Stimulated activated CD4-positive, alpha-beta T cell treated with anti-CD3 and anti-CD28 coated beads, Interleukin-2, amount 100 ng/mL, for 48 hours (primary cell): Measurements from ENCODE around the gene UBE2J2.

Source experiments
- DNase-seq, 2 donors: peaks; one replicate each; pipeline ENCODE4 v3.0.0-alpha.2; 2020

The UBE2J2 gene

DNA sequence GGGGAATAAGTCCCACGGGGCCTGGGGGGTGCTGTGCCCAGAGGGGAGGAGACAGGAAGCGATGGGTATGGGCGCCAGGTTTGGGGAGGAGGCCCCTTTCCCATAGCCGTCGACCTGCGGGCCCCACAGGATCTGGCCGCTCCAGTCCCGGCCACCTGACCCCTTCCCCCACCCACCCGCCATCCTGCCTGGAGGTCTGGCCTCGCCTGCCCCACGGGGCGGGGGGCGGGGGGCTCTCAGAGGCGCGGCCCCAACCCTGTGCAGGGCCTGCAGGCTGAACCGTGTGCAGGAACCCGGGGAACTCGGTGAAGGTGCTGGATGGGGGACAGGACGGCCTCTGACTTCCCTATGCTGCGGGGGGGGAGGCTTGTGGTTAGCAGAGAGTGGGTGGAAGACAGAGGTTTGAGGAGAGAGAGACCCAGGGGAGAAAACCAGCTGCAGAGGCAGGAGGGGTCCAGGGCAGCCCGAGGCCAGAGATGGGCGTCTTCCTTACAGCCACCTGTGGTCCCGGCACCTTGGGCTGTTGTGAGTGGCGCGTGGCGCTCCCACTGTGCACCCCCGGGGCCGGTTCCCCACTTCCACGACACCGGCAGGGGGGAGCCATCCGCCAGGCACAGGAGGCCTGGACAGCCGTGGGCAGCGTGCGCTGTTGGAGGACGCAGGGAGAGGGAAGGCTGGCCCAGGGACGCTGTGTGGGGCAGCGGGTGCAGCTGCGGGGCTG lies 64.8 kb downstream of the UBE2J2 start:
- no peak for DNase-seq

DNA sequence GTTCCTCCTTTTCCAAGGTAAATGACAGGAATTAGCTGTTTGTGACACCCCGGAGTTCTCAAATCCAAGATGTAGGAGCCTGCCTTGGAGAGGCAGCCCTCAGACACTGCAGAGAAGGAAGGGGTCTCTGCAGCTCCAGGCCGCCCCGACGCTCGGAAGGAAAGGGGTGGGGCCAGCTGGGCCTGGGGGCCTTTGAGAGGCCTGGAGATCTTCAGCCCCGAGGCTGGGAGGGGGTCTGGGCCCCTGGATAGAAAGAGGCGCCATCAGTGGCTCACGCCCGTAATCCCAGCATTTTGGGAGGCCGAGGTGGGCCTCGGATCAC lies 66.1 kb downstream of the UBE2J2 start:
- DNase-seq, result no peak

DNA sequence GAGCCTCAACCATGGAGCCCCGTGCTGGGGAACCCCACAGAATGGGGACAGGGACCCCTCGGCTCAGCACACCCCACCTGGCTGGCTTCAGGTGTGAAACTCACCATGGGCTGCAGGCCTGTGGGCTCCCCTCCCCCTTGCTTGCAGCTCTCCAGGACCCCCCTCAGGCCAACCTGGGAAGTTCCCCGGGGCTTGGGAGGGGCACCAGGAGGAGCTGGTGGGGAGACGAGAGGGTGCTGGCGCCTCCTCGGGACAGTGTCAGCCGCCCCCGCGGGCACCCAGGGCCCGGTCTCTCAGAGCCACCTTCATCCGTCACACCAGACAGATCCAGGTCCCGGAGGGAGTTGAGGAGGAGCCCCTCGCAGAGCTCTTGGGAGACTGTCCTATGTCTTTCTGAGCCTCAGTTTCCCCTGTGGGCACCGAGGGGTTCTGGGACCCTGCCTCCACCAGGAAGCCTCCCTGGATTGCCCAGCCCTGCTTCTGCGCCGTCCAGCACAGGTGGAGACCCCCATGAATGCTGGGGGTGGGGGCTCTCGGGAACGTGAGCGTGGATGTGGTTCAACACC lies 66.6 kb downstream of the UBE2J2 start:
- no peak for DNase-seq

DNA sequence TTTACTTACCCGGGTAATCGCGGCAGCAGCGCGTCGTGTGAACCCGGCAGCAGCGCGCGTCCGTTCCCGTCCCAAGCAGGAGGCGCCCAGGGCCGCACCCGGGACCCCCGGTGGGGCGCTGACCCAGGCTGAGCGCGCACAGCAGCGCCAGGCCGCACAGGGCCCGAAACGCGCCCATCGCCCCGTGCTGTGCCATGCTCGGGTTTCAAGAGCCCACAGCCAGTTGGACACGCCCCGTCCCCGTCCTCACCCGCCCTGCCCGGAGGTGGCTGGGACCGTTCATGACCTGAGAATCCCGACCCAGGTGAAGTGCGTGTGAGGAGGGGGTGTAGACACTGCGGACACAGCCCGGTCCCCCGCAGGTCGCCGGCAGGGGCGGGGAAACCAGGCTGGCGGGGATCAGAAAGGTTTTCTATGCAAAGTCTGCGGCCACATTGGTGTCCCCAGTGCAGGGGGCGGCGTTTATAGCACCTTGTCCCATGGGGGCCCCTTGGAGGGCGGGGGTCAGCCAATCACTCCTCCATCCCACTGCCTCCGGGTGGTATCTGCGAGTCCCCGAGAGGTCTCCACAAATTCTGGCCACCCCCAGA lies 67.2 kb downstream of the UBE2J2 start, which contains the start of gene TNFRSF18:
Gene TNFRSF18, minus strand, starts transcription at position 217 of the 590 bp plus-strand sequence. Its CDS starts 21 bp downstream, at position 196.
- DNase-seq, result no peak

DNA sequence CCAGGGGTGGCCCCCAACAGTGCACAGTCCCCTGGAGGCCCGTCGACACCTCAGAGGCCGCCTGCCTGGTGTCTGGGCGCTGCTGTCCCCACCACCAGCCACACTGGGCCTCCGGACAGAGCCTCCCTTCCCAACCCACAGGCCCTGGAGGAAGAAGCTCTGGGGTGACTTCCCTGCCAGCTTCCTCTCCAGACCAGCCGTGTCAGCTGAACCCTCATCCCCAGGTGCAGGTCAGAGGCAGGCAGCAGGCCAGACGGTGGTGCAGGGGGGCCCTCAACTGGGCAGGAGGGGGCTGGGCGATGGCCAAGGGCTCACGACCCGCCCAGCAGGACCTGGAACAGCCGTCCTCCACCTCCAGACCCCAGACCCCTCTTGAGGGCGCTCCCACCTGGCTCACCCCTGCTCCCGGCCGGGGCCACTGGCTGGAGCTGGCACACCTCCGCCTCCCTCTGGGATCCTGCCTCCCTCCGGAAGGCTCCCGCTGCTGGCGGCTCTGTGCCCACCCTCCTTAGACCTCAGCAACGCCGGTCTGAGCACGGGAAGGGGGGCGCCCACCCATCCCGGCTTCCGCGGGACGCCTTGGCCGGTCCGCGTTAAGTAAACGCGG lies 67.8 kb downstream of the UBE2J2 start:
- DNase-seq, result no peak

DNA sequence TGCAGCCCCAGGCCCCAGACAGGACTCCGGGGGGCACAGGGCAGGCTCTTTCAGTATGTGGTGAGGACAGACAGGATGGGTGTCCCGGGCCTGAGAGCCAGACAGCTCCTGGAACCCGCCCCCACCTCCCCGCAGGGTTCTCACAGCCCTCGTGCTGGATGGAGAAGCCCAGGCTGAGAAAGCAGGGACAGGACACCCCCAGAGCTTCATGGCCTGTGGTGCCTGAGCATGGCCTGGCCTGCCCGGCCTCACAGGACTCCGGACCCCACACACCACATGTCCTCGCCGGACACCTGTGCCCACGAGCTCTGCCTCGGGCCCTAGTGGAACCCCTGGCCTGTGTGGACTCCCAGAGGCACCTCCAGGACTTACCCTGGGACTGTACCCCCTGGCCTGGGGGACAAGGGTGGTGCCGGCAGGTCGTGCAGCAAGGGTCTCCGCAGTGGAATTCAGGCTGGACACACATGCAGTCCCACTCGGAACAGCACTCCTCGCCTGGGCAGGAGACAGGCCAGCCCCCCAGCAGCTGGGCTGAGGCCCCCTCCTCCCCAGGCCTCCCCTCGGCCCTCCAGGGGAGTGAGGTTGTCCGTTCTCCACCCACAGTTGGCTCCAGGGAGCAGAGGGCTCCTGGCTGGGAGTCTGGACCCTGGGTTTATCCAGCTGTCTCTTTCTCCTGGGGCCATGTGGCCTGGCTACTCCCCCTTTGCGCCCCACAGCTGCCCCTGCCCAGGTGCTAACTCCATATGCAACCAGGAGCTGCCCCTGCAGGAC lies 68.5 kb downstream of the UBE2J2 start:
- DNase-seq, result no peak

DNA sequence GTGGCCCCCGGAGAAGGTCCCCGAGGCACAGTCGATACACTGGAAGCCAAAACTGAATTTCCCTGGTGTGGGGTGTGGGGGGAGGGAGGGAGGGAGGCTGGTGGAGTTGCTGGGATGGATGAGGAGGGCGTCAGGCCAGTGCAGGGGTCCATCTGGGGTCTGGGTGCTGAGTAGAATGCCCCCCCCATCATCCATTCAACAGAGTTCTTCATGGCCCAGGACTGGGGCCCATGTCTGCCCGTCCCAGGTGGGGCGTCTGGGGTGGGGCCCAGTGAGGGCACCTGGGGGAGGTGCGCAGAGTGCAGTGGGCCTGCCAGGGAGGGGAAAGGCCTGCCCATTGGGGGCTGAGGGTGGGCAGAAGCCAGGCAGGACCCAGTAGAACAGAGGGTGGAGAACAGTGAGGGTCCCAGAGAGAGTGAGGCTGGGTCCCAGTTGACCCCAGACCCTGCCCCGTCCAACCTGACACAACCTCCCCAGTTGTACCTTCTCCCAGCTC lies 69.2 kb downstream of the UBE2J2 start:
- DNase-seq, result no peak
